SK-N-MC (cell line): ENCODE results near the gene ATP1A1.

Source experiments
- DNase-seq: peaks from one replicate; pipeline ENCODE4 v3.0.0-alpha.2; 2011; ENCODE audit warnings: low read depth, low spot score
- H3K27ac ChIP-seq: fragments of 200-600 bp; sonication (generic); 2 replicates; pipeline ENCODE4 v1.5.1; 2016; ENCODE audit warnings: mixed run types
- H3K36me3 ChIP-seq: fragments of 200-600 bp; sonication (generic); 2 replicates; pipeline ENCODE4 v1.6.1; 2017; ENCODE audit warnings: antibody characterized with exemption, low read length, mixed read lengths; ENCODE audit not compliant: insufficient read depth
- H3K4me3 ChIP-seq: fragments of 200-600 bp; sonication (generic); 2 replicates; pipeline ENCODE4 v1.5.1; 2016
- H3K9ac ChIP-seq: fragments of 200-600 bp; sonication (generic); 2 replicates; pipeline ENCODE4 v1.8.0; 2017; ENCODE audit warnings: mixed run types, mixed read lengths; ENCODE audit not compliant: insufficient read length
- H3K9me3 ChIP-seq: fragments of 200-600 bp; sonication (generic); 2 replicates; pipeline ENCODE4 v1.6.1; 2017; ENCODE audit warnings: low read depth, mild to moderate bottlenecking, antibody characterized with exemption, low read length, moderate library complexity, mixed read lengths
- EZH2 ChIP-seq: fragments of 200-600 bp; sonication (generic); IDR thresholded peaks from one replicate; pipeline ENCODE4 v1.6.1; 2017; ENCODE audit warnings: antibody characterized with exemption
- FOXP2 ChIP-seq: optimal IDR thresholded peaks from 2 replicates; pipeline ENCODE3; 2011; ENCODE audit warnings: mild to moderate bottlenecking, moderate library complexity; ENCODE audit not compliant: insufficient read depth; ENCODE audit errors: extremely low read length, control extremely low read depth
- POLR2AphosphoS5 ChIP-seq: IDR thresholded peaks from 2 replicates; pipeline ENCODE4 v1.6.1; 2012; ENCODE audit warnings: mild to moderate bottlenecking, low read depth, low read length, borderline replicate concordance

The ATP1A1 gene

GRCh38 chr1:116434849-116435248 is 61.8 kb downstream of the ATP1A1 start:
- Histone ChIP-seq H3K4me3 (no peak overlapping the region), H3K36me3 (no peaks in the 10 kb centered on the region), H3K9me3 (no peaks in the 10 kb centered on the region), H3K27ac (no peak overlapping the region), H3K9ac (no peak overlapping the region)
- TF ChIP-seq POLR2AphosphoS5 (no peak), FOXP2 (no peak)
- DNase-seq: no peak

DNA sequence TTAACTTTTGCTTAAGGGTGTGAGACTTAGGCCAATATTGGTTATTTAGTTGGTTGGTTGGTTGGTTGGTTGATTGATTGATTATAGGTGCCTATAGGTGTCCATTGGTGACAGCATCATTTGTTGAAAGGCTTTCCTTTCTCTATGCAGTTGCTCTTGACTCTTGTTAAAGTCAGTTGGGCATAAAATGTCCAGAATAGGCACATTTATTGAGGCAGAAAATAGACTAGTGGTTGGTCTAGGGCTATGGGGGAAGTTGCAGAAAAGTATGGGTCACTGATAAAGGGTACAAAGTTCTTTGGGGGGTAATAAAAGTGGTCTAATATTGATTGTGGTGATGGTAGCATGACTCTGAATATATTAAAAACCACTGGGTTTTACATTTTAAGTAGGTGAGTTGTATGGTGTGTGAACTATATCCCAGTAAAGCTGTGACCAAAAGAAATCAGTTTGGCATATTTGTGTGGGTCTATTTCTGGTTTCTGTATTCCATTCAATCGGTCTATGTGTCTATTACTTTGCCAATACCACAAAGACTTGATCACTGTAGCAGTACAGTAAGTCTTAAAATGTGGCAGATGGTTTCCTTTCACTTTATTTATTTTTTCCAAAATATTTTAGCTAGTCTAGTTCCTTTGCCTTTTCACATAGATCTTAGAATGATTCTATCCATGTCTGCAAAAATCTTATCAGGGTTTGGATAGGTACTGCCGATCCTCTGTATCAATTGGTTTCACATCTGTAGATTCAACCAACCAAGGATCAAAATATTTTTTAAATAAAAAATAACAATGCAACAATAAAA is 63.0 kb downstream of the ATP1A1 start:
- no peak for DNase-seq
- TF ChIP-seq FOXP2 (no peak), EZH2 (no peak), POLR2AphosphoS5 (no peak)

DNA sequence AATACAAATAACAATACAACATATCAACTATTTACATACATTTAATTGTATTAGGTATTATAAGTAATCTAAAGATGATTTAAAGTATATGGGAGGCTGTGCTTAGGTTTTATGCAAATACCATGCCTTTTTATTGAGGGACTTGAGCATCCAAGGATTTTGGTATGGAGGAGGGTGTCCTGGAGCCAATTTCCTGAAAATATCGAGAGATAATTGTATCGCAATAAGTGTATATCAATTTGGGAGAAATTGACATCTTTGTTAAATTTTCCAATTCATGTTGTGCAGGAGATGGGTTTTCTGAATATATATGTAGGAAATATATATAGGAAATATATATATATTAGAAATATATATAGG is 63.5 kb downstream of the ATP1A1 start:
- no peaks in the 10 kb centered on the region for H3K9me3 ChIP-seq
- no peak overlapping the region for H3K9ac ChIP-seq
- no peak for TF ChIP-seq FOXP2
- TF ChIP-seq EZH2: no peak
- TF ChIP-seq POLR2AphosphoS5: no peak
- no peaks in the 10 kb centered on the region for H3K36me3 ChIP-seq
- no peak for DNase-seq
- H3K4me3 ChIP-seq: no peak overlapping the region
- no peak overlapping the region for H3K27ac ChIP-seq

More for the DNA sequence above, 63.0 kb downstream of the ATP1A1 start:
- no peaks in the 10 kb centered on the region for H3K9me3 ChIP-seq
- no peak overlapping the region for H3K4me3 ChIP-seq
- no peaks in the 10 kb centered on the region for H3K36me3 ChIP-seq
- H3K9ac ChIP-seq: no peak overlapping the region
- H3K27ac ChIP-seq: no peak overlapping the region

DNA sequence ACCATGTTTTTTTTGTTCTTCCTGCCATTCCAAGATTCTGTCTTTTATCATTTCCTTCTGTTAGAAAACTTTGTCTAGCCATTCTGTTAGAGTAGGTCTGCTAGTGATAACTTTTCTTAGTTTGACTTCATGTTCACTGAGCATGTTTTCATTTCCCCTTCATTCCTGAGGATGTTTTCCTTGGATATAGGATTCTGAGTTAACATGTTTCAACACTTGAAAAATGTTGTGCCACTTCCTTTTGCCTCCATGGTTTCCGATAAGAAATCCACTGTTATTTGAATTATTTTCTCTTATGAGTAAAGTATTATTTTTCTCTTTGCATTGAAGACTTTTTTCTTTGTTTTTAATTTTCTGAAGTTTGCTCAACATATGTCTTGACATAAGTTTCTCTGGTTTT is 66.7 kb downstream of the ATP1A1 start:
- DNase-seq: no peak
- Histone ChIP-seq H3K9ac (no peak overlapping the region), H3K9me3 (no peaks in the 10 kb centered on the region), H3K27ac (no peak overlapping the region), H3K4me3 (no peak overlapping the region), H3K36me3 (no peaks in the 10 kb centered on the region)
- TF ChIP-seq POLR2AphosphoS5: no peak
- no peak for TF ChIP-seq FOXP2
- TF ChIP-seq EZH2: no peak

GRCh38 chr1:116440731-116441130 is 67.7 kb downstream of the ATP1A1 start:
- no peak for DNase-seq
- Histone ChIP-seq H3K9me3 (no peaks in the 10 kb centered on the region), H3K27ac (no peak overlapping the region), H3K9ac (no peak overlapping the region), H3K4me3 (no peak overlapping the region), H3K36me3 (no peaks in the 10 kb centered on the region)
- TF ChIP-seq EZH2 (no peak), POLR2AphosphoS5 (no peak), FOXP2 (no peak)

- TF ChIP-seq FOXP2 (no peak), POLR2AphosphoS5 (no peak), EZH2 (no peak)
- Histone ChIP-seq H3K4me3 (no peak overlapping the region), H3K36me3 (no peaks in the 10 kb centered on the region), H3K9ac (no peak overlapping the region), H3K27ac (no peak overlapping the region), H3K9me3 (no peaks in the 10 kb centered on the region)
- no peak for DNase-seq
These were observed 72.5 kb downstream of the ATP1A1 start for GRCh38 chr1:116445534-116445933.

GRCh38 chr1:116446686-116447085 is 73.6 kb downstream of the ATP1A1 start:
- Histone ChIP-seq H3K4me3 (no peak overlapping the region), H3K36me3 (no peaks in the 10 kb centered on the region), H3K27ac (no peak overlapping the region), H3K9ac (no peak overlapping the region), H3K9me3 (no peaks in the 10 kb centered on the region)
- DNase-seq: no peak
- TF ChIP-seq POLR2AphosphoS5 (no peak), EZH2 (no peak), FOXP2 (no peak)

- Histone ChIP-seq H3K9me3 (no peaks in the 10 kb centered on the region), H3K36me3 (no peaks in the 10 kb centered on the region), H3K4me3 (no peak overlapping the region), H3K27ac (no peak overlapping the region), H3K9ac (no peak overlapping the region)
- TF ChIP-seq FOXP2 (no peak), EZH2 (no peak)
- DNase-seq: no peak
These were observed 75.8 kb downstream of the ATP1A1 start for GRCh38 chr1:116448785-116449385.
